ENCODE measurements around the gene CTNNA3. TPM values are rescaled to one million over a fixed set of nuclear protein-coding genes. Genes with fewer than 3 reads are reported as not detected.

Gene CTNNA3
- total RNA-seq, 2 donors from 2014 or later: 3.2 to 7.2 TPM

GRCh38 chr10:66564287-66564686 is 1131.7 kb downstream of the CTNNA3 start:
- no peak overlapping the region for H3K9ac ChIP-seq (ENCODE audit: extremely low read depth, low read length, poor library complexity, severe bottlenecking)
- H3K9me3 ChIP-seq (ENCODE audit: control insufficient read depth, low read length): no peaks in the 10 kb centered on the region
- Mint-ChIP-seq H3K27me3 (ENCODE audit: insufficient read depth) (no peaks in the 10 kb centered on the region), H3K36me3 (ENCODE audit: low read depth) (no peaks in the 10 kb centered on the region), H3K9me3 (no peaks in the 10 kb centered on the region), H3K27ac (no peak overlapping the region), H3K4me3 (no peak overlapping the region), H3K4me1 (peaks cover 3% of the 10 kb centered on the region)
- H3K4me1 ChIP-seq (ENCODE audit: control insufficient read depth, insufficient read depth, low read length): no peaks in the 10 kb centered on the region
- no peaks in the 10 kb centered on the region for H3K27me3 ChIP-seq (ENCODE audit: control insufficient read depth, insufficient read depth, low read length, poor library complexity, severe bottlenecking)
- DNase-seq: no peak
- H3K4me3 ChIP-seq (ENCODE audit: low read length): no peak overlapping the region
- no peaks in the 10 kb centered on the region for H3K36me3 ChIP-seq (ENCODE audit: control insufficient read depth, insufficient read depth, low read length)
- 78% methylated on average over 2 of the region's 3 CpGs; no CpG with 5 or more reads in 1 of the 2 experiments for WGBS, 2 experiments (ENCODE audit: insufficient coverage in 1 of 2, insufficient read length in 1 of 2)
- no peak overlapping the region for H3K27ac ChIP-seq (ENCODE audit: low read depth, low read length)
- TF ChIP-seq CTCF (conservative IDR thresholded peaks at IDR 0.05): no peak

DNA sequence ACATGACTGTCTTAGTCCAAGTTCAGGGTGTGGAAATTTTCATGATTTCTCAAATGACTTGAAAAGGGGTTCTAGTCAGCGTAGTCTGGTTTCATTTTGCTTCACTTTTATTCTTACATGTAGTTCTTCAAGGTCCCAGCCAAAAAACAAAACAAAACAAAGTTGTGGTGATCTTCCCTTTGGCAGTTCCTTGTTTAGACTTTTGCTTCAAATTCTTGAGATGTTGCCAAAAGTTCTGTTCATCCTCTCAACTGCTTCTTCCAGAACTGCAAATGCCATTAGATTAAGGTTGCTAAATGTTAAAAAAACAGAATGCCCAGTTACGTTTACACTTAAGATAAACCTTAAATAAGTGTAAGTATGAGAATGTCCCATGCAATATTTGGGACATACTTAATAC is 1140.9 kb downstream of the CTNNA3 start:
- Mint-ChIP-seq H3K36me3 (ENCODE audit: low read depth) (no peaks in the 10 kb centered on the region), H3K27ac (no peak overlapping the region), H3K27me3 (ENCODE audit: insufficient read depth) (no peaks in the 10 kb centered on the region), H3K9me3 (no peaks in the 10 kb centered on the region), H3K4me1 (no peaks in the 10 kb centered on the region), H3K4me3 (no peak overlapping the region)
- Histone ChIP-seq H3K27ac (ENCODE audit: low read depth, low read length) (no peak overlapping the region), H3K27me3 (ENCODE audit: control insufficient read depth, insufficient read depth, low read length, poor library complexity, severe bottlenecking) (no peaks in the 10 kb centered on the region), H3K4me1 (ENCODE audit: control insufficient read depth, insufficient read depth, low read length) (no peaks in the 10 kb centered on the region), H3K36me3 (ENCODE audit: control insufficient read depth, insufficient read depth, low read length) (no peaks in the 10 kb centered on the region), H3K9me3 (ENCODE audit: control insufficient read depth, low read length) (no peaks in the 10 kb centered on the region), H3K9ac (ENCODE audit: extremely low read depth, low read length, poor library complexity, severe bottlenecking) (no peak overlapping the region), H3K4me3 (ENCODE audit: low read length) (no peak overlapping the region)
- no peak for TF ChIP-seq CTCF (conservative IDR thresholded peaks at IDR 0.05)
- 100% methylated on average over 2 of the region's 2 CpGs; no CpG with 5 or more reads in 1 of the 2 experiments for WGBS, 2 experiments (ENCODE audit: insufficient coverage in 1 of 2, insufficient read length in 1 of 2)
- no peak for DNase-seq

DNA sequence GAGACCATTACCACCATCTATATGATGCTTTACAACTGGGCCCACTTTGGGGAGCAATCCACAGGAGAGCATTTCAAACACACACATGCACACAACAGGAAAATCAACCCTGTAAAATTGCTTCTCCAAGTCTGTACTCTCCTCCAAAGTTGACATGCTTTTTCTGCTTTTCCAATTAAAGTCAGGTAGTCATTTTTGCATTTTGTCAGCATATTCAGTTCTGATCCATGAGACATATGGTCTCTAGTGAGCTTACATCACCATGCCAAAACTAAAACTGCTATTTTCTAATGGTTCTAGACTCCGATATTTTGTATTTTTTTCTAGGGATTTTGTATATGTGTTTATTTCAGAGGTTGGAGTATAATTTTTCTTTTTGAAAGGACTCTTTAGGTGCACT is 1143.7 kb downstream of the CTNNA3 start:
- Histone ChIP-seq H3K4me1 (ENCODE audit: control insufficient read depth, insufficient read depth, low read length) (no peaks in the 10 kb centered on the region), H3K27ac (ENCODE audit: low read depth, low read length) (no peak overlapping the region), H3K36me3 (ENCODE audit: control insufficient read depth, insufficient read depth, low read length) (no peaks in the 10 kb centered on the region), H3K9me3 (ENCODE audit: control insufficient read depth, low read length) (no peaks in the 10 kb centered on the region), H3K4me3 (ENCODE audit: low read length) (no peak overlapping the region), H3K9ac (ENCODE audit: extremely low read depth, low read length, poor library complexity, severe bottlenecking) (no peak overlapping the region), H3K27me3 (ENCODE audit: control insufficient read depth, insufficient read depth, low read length, poor library complexity, severe bottlenecking) (no peaks in the 10 kb centered on the region)
- Mint-ChIP-seq H3K9me3 (no peaks in the 10 kb centered on the region), H3K4me1 (no peaks in the 10 kb centered on the region), H3K27ac (no peak overlapping the region), H3K4me3 (no peak overlapping the region), H3K36me3 (ENCODE audit: low read depth) (no peaks in the 10 kb centered on the region), H3K27me3 (ENCODE audit: insufficient read depth) (no peaks in the 10 kb centered on the region)
- no peak for TF ChIP-seq CTCF (conservative IDR thresholded peaks at IDR 0.05)
- WGBS, 2 experiments (ENCODE audit: insufficient coverage in 1 of 2, insufficient read length in 1 of 2): 100% methylated on average over 1 of the region's 1 CpG; no CpG with 5 or more reads in 1 of the 2 experiments
- no peak for DNase-seq
